Gastroesophageal sphincter (tissue), 3 donors: ENCODE measurements around the gene IGFL4.

Experiments
- CTCF ChIP-seq, 4 experiments: fragments of 200-600 bp in 2 of 4; fragments of 450-650 bp in 2 of 4; sonication (generic) in 1 of 4; IDR thresholded peaks; one replicate each; pipeline ENCODE4 v1.5.1; 2017 to 2019; ENCODE audit warnings: antibody characterized with exemption in 4 of 4, mild to moderate bottlenecking in 2 of 4, moderate library complexity in 2 of 4
- EP300 ChIP-seq: sonication (generic); formaldehyde crosslinking; IDR thresholded peaks from one replicate; pipeline ENCODE4 v1.6.1; 2017; ENCODE audit warnings: antibody characterized with exemption, mild to moderate bottlenecking
- POLR2AphosphoS5 ChIP-seq: sonication (generic); formaldehyde crosslinking; IDR thresholded peaks from one replicate; pipeline ENCODE4 v1.6.1; 2017; ENCODE audit warnings: antibody characterized with exemption

GRCh38 chr19:46088101-46088500 lies 47.3 kb upstream of the IGFL4 start:
- TF ChIP-seq CTCF (IDR thresholded peaks at IDR 0.05) (no peak), EP300 (no peak), POLR2AphosphoS5 (no peak)
